ENCODE measurements around the gene HSD17B4. TPM values are rescaled to one million over a fixed set of nuclear protein-coding genes. Genes with fewer than 3 reads are reported as not detected.
A peak's percentile ranks its signal among the peaks of the same experiment; 100 is the strongest.

Gene HSD17B4
- total RNA-seq, 1 experiment from 2014 or later: 362 TPM

GRCh38 chr5:119452060-119452372, 281 bp upstream of the HSD17B4 start (continued):
- no peak for TF ChIP-seq IRF1 (CRISPR knock-in tag; IDR thresholded peaks at IDR 0.05)
- TF ChIP-seq, protein P1, sequence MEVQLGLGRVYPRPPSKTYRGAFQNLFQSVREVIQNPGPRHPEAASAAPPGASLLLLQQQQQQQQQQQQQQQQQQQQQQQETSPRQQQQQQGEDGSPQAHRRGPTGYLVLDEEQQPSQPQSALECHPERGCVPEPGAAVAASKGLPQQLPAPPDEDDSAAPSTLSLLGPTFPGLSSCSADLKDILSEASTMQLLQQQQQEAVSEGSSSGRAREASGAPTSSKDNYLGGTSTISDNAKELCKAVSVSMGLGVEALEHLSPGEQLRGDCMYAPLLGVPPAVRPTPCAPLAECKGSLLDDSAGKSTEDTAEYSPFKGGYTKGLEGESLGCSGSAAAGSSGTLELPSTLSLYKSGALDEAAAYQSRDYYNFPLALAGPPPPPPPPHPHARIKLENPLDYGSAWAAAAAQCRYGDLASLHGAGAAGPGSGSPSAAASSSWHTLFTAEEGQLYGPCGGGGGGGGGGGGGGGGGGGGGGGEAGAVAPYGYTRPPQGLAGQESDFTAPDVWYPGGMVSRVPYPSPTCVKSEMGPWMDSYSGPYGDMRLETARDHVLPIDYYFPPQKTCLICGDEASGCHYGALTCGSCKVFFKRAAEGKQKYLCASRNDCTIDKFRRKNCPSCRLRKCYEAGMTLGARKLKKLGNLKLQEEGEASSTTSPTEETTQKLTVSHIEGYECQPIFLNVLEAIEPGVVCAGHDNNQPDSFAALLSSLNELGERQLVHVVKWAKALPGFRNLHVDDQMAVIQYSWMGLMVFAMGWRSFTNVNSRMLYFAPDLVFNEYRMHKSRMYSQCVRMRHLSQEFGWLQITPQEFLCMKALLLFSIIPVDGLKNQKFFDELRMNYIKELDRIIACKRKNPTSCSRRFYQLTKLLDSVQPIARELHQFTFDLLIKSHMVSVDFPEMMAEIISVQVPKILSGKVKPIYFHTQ (CRISPR knock-in tag; IDR thresholded peaks at IDR 0.05): no peak
- no peak for TF ChIP-seq OVOL2 (CRISPR knock-in tag; IDR thresholded peaks at IDR 0.05; ENCODE audit: borderline replicate concordance)
- TF ChIP-seq MYBL2 (CRISPR knock-in tag; IDR thresholded peaks at IDR 0.05): no peak
- no peak for TF ChIP-seq SMAD3 (CRISPR knock-in tag; IDR thresholded peaks at IDR 0.05; ENCODE audit: borderline replicate concordance)
- TF ChIP-seq ATF3 (CRISPR knock-in tag; conservative IDR thresholded peaks at IDR 0.05): no peak

DNA sequence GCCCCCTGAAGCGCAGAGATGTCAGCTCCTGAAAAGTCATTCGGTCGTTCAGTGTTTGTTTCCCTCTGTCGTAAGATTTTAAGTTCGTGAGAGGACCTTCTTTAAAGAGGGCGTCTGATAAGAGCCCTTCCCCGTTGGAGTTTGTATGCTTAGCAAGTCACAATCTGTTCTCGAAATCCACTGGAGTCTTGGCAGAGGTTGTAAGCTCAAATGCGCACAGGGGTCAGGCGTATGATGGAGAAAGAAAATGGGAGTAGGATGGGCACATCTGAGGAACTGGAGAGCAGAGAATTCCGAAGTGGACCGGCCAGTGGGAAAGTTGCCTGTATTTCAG, 710 bp downstream of the HSD17B4 start:
- peaks cover 29% of the 10 kb centered on the region for H3K9me3 Mint-ChIP-seq
- CTCF ChIA-PET: interaction anchor here (1.2 to 2.6 kb wide), 4 partner anchors 17 to 465 kb away, joined by 4 to 11 read pairs (median 5); partner anchors contain the start of gene DTWD2
- TF ChIP-seq GABPB1 (CRISPR knock-in tag; IDR thresholded peaks at IDR 0.05) (no peak), KAT7 (CRISPR knock-in tag; IDR thresholded peaks at IDR 0.05; ENCODE audit: borderline replicate concordance) (no peak), EMX1 (CRISPR knock-in tag; IDR thresholded peaks at IDR 0.05) (no peak), NR1H2 (CRISPR knock-in tag; IDR thresholded peaks at IDR 0.05) (no peak), NR2C2 (CRISPR knock-in tag; IDR thresholded peaks at IDR 0.05) (no peak), ZNF532 (CRISPR knock-in tag; IDR thresholded peaks at IDR 0.05; ENCODE audit: borderline replicate concordance) (no peak), ZNF232 (CRISPR knock-in tag; IDR thresholded peaks at IDR 0.05) (no peak), CBFB (CRISPR knock-in tag; IDR thresholded peaks at IDR 0.05; ENCODE audit: low read depth) (no peak), GTF2I (CRISPR knock-in tag; conservative IDR thresholded peaks at IDR 0.05) (no peak)
- TF ChIP-seq, protein P2, sequence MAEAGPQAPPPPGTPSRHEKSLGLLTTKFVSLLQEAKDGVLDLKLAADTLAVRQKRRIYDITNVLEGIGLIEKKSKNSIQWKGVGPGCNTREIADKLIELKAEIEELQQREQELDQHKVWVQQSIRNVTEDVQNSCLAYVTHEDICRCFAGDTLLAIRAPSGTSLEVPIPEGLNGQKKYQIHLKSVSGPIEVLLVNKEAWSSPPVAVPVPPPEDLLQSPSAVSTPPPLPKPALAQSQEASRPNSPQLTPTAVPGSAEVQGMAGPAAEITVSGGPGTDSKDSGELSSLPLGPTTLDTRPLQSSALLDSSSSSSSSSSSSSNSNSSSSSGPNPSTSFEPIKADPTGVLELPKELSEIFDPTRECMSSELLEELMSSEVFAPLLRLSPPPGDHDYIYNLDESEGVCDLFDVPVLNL (CRISPR knock-in tag; IDR thresholded peaks at IDR 0.05; ENCODE audit: borderline replicate concordance, low read depth): no peak
- TF ChIP-seq, protein P3, sequence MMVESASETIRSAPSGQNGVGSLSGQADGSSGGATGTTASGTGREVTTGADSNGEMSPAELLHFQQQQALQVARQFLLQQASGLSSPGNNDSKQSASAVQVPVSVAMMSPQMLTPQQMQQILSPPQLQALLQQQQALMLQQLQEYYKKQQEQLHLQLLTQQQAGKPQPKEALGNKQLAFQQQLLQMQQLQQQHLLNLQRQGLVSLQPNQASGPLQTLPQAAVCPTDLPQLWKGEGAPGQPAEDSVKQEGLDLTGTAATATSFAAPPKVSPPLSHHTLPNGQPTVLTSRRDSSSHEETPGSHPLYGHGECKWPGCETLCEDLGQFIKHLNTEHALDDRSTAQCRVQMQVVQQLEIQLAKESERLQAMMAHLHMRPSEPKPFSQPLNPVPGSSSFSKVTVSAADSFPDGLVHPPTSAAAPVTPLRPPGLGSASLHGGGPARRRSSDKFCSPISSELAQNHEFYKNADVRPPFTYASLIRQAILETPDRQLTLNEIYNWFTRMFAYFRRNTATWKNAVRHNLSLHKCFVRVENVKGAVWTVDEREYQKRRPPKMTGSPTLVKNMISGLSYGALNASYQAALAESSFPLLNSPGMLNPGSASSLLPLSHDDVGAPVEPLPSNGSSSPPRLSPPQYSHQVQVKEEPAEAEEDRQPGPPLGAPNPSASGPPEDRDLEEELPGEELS (CRISPR knock-in tag; IDR thresholded peaks at IDR 0.05): no peak
- TF ChIP-seq, protein P4, sequence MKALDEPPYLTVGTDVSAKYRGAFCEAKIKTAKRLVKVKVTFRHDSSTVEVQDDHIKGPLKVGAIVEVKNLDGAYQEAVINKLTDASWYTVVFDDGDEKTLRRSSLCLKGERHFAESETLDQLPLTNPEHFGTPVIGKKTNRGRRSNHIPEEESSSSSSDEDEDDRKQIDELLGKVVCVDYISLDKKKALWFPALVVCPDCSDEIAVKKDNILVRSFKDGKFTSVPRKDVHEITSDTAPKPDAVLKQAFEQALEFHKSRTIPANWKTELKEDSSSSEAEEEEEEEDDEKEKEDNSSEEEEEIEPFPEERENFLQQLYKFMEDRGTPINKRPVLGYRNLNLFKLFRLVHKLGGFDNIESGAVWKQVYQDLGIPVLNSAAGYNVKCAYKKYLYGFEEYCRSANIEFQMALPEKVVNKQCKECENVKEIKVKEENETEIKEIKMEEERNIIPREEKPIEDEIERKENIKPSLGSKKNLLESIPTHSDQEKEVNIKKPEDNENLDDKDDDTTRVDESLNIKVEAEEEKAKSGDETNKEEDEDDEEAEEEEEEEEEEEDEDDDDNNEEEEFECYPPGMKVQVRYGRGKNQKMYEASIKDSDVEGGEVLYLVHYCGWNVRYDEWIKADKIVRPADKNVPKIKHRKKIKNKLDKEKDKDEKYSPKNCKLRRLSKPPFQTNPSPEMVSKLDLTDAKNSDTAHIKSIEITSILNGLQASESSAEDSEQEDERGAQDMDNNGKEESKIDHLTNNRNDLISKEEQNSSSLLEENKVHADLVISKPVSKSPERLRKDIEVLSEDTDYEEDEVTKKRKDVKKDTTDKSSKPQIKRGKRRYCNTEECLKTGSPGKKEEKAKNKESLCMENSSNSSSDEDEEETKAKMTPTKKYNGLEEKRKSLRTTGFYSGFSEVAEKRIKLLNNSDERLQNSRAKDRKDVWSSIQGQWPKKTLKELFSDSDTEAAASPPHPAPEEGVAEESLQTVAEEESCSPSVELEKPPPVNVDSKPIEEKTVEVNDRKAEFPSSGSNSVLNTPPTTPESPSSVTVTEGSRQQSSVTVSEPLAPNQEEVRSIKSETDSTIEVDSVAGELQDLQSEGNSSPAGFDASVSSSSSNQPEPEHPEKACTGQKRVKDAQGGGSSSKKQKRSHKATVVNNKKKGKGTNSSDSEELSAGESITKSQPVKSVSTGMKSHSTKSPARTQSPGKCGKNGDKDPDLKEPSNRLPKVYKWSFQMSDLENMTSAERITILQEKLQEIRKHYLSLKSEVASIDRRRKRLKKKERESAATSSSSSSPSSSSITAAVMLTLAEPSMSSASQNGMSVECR (CRISPR knock-in tag; IDR thresholded peaks at IDR 0.05; ENCODE audit: borderline replicate concordance): no peak
- H3K27ac Mint-ChIP-seq: peak overlapping the region; percentile 83
- no peaks in the 10 kb centered on the region; the same call in 1 of the 2 replicates for H3K27me3 Mint-ChIP-seq (ENCODE audit: low read depth)
- POLR2A ChIA-PET: interaction anchor here (1.2 kb wide), 1 partner anchor 465 kb away, joined by 3 read pairs; no protein-coding TSS in a partner anchor
- ATAC-seq: no peak; the same call in 1 of the 2 replicates
- peaks cover 34% of the 10 kb centered on the region for H3K36me3 Mint-ChIP-seq
- DNase-seq (ENCODE audit: low spot score): no peak
- H3K4me1 Mint-ChIP-seq: peaks cover 53% of the 10 kb centered on the region
- H3K4me3 Mint-ChIP-seq: peak overlapping the region; percentile 88

Data from WTC11 (cell line).